Measurements from ENCODE around the gene RTTN. TPM values are rescaled to one million over a fixed set of nuclear protein-coding genes. Genes with fewer than 3 reads are reported as not detected.

Gene RTTN
- total RNA-seq, 2 experiments from 2014 or later: 27.0 to 27.2 TPM

- no peak overlapping the region for H3K27ac Mint-ChIP-seq
Observed at GRCh38 chr18:70124139-70124538, 81.3 kb downstream of the RTTN start.

DNA sequence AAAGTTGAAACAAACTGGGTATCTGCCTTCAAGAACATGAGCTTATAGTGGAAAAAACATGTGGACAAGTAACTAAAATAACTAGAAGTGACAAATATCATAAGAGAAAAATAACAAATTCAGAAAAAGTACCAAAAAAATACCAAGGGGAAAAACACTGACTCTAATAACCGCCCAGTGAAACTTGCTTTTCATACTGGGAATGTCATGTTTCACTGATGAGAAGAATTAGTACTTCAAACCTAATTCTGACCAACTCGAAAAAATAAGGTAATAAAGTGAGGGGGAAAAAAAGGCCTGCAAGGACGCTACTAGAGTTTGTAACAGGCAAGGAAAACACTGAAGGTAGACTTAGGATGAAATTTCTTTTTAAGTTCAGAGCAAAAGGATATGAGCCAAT is 83.6 kb downstream of the RTTN start:
- CTCF ChIA-PET: no interaction called here
- TF ChIP-seq, protein P1, sequence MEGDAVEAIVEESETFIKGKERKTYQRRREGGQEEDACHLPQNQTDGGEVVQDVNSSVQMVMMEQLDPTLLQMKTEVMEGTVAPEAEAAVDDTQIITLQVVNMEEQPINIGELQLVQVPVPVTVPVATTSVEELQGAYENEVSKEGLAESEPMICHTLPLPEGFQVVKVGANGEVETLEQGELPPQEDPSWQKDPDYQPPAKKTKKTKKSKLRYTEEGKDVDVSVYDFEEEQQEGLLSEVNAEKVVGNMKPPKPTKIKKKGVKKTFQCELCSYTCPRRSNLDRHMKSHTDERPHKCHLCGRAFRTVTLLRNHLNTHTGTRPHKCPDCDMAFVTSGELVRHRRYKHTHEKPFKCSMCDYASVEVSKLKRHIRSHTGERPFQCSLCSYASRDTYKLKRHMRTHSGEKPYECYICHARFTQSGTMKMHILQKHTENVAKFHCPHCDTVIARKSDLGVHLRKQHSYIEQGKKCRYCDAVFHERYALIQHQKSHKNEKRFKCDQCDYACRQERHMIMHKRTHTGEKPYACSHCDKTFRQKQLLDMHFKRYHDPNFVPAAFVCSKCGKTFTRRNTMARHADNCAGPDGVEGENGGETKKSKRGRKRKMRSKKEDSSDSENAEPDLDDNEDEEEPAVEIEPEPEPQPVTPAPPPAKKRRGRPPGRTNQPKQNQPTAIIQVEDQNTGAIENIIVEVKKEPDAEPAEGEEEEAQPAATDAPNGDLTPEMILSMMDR (IDR thresholded peaks at IDR 0.05): no peak
- H3K4me3 Mint-ChIP-seq: no peak overlapping the region
- intact Hi-C loops (cut with micrococcal nuclease): no loop called here
- no peaks in the 10 kb centered on the region for H3K9me3 Mint-ChIP-seq
- POLR2A ChIA-PET: no interaction called here
- H3K27me3 Mint-ChIP-seq: no peaks in the 10 kb centered on the region
- H3K36me3 Mint-ChIP-seq (ENCODE audit: low read depth): peaks cover 30% of the 10 kb centered on the region
- H3K4me1 Mint-ChIP-seq (ENCODE audit: low read depth): no peaks in the 10 kb centered on the region
- DNase-seq (no peak), ATAC-seq (no peak)
- H3K27ac Mint-ChIP-seq: no peak overlapping the region

More at GRCh38 chr18:70124139-70124538, 81.3 kb downstream of the RTTN start:
- intact Hi-C loops (cut with micrococcal nuclease): no loop called here
- Mint-ChIP-seq H3K36me3 (ENCODE audit: low read depth) (peaks cover 21% of the 10 kb centered on the region), H3K4me1 (ENCODE audit: low read depth) (no peaks in the 10 kb centered on the region), H3K4me3 (no peak overlapping the region), H3K27me3 (no peaks in the 10 kb centered on the region), H3K9me3 (no peaks in the 10 kb centered on the region)
- TF ChIP-seq, protein P1 (IDR thresholded peaks at IDR 0.05): no peak
- CTCF ChIA-PET: no interaction called here
- ATAC-seq (no peak), DNase-seq (no peak)
- POLR2A ChIA-PET: no interaction called here

DNA sequence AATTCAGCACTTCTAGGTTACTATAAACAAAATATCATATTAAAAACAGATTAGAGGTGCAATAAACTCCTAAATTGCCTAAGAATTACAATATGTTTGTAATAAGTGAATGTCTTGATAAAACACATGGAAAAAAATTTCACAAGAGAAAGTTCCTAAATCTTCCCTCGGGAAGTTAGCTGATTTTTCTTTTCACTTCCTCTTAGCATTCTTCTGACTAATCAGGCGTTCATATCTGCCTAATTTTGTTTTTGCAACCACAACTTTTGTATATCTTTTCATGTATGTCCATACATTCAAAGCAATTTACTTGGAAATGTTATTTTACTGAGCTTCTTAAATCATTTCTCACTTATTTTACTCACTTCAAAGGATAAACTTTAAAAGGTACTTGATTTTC is 88.5 kb downstream of the RTTN start:
- Mint-ChIP-seq H3K4me1 (ENCODE audit: low read depth) (no peaks in the 10 kb centered on the region), H3K4me3 (no peak overlapping the region), H3K9me3 (no peaks in the 10 kb centered on the region), H3K36me3 (ENCODE audit: low read depth) (peaks cover 41% of the 10 kb centered on the region), H3K27me3 (no peaks in the 10 kb centered on the region), H3K27ac (no peak overlapping the region)
- DNase-seq: no peak
- intact Hi-C loops (cut with micrococcal nuclease): no loop called here
- ChIA-PET POLR2A (no interaction called here), CTCF (interaction anchor here (1.2 to 1.3 kb wide), 2 partner anchors 22 to 317 kb away, joined by 3 read pairs; no protein-coding TSS in a partner anchor)
- TF ChIP-seq, protein P1 (IDR thresholded peaks at IDR 0.05): no peak
- no peak for ATAC-seq

DNA sequence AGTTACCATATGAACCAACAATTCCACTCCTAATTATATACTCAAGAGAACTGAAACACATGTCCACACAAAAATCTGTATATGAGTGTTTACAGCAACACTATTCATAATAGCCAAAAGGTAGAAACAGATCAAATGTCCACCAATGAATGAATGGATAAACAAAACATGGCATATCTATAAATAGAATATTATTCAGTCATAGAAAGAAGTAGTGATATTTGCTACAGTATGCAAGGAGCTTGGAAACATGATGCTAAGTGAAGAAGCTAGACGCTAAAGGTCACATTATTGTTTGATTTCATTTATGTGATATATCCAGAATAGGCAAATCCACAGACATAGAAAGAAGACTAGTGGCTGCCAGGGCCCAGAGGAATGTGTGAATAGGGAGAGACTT is 92.0 kb downstream of the RTTN start:
- no peak for DNase-seq
- ChIA-PET POLR2A (no interaction called here), CTCF (no interaction called here)
- no peaks in the 10 kb centered on the region for H3K9me3 Mint-ChIP-seq
- no peaks in the 10 kb centered on the region for H3K4me1 Mint-ChIP-seq (ENCODE audit: low read depth)
- H3K4me3 Mint-ChIP-seq: no peak overlapping the region
- TF ChIP-seq, protein P1 (IDR thresholded peaks at IDR 0.05): no peak
- no peak overlapping the region for H3K27ac Mint-ChIP-seq
- H3K36me3 Mint-ChIP-seq (ENCODE audit: low read depth): peaks cover 40% of the 10 kb centered on the region
- ATAC-seq: no peak
- intact Hi-C loops (cut with micrococcal nuclease): no loop called here
- no peaks in the 10 kb centered on the region for H3K27me3 Mint-ChIP-seq

DNA sequence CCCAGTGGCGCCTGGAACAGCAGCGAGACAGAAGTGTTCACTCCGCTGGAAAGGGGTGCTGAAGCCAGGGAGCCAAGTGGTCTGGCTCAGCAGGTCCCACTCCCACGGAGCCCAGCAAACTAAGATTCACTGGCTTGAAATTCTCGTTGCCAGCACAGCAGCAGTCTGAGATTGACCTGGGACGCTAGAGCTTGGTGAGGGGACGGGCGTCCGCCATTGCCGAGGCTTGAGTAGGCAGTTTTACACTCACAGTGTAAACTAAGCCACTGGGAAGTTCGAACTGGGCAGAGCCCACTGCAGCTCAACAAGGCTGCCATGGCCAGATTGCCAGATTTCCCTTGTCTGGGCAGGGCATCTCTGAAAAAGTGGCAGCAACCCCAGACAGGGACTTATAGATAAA is 94.8 kb downstream of the RTTN start:
- Mint-ChIP-seq H3K36me3 (ENCODE audit: low read depth) (peaks cover 47% of the 10 kb centered on the region), H3K4me3 (no peak overlapping the region), H3K27me3 (no peaks in the 10 kb centered on the region), H3K27ac (no peak overlapping the region), H3K9me3 (no peaks in the 10 kb centered on the region), H3K4me1 (ENCODE audit: low read depth) (no peaks in the 10 kb centered on the region)
- intact Hi-C loops (cut with micrococcal nuclease): no loop called here
- POLR2A ChIA-PET: interaction anchor here (0.6 kb wide), 1 partner anchor 143 kb away, joined by 3 read pairs; no protein-coding TSS in a partner anchor
- DNase-seq (no peak), ATAC-seq (no peak)
- CTCF ChIA-PET: no interaction called here
- TF ChIP-seq, protein P1 (IDR thresholded peaks at IDR 0.05): no peak

All from activated CD8-positive, alpha-beta T cell treated with anti-CD3 and anti-CD28 coated beads for 36 hours (primary cell).